Cardiac septum (tissue), 1 donor: Measurements from ENCODE around the gene RIPK4. TPM values are rescaled to one million over a fixed set of nuclear protein-coding genes. Genes with fewer than 3 reads are reported as not detected.
A peak's percentile ranks its signal among the peaks of the same experiment; 100 is the strongest.

Experiments used
- DNase-seq: peaks from one replicate; pipeline ENCODE4 v3.0.0-alpha.2; 2020; ENCODE audit warnings: low spot score
- intact Hi-C: fragments of 100-400 bp; cut with DNase I; formaldehyde crosslinking; loops from one replicate; pipeline ENCODE4 v1.14.0; 2022
- total RNA-seq: library from RNA; stranded (reverse); fragmentation: NEBNext Ultra II Directional; extraction: Animal tissue kit (Norgen Biotek cat#: 25700); gene quantifications from one replicate; pipeline ENCODE4 v1.2.1, GENCODE V29; 2021
- donor health status: DM: no; HTN: no; CAD: no.

Gene RIPK4
- total RNA-seq, 1 donor from 2014 or later: 0.13 TPM

DNA sequence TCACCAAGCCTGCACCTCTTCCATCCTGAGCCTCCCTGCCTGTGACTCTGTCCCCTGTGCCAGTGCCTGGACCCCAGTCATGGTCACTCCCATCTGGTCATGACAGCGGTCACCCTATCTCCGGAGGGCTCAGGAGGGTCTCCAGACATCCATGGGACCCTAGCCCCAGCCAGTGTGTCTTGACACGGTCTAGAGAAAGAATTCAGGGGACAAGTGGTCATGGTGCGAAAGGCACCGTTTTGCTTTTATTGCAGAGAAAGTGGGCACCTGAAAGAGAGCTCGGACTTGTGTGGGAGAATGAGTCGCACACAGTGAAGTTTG lies 4.7 kb upstream of the RIPK4 start:
- intact Hi-C loops: no loop called here
- DNase-seq: no peak

GRCh38 chr21:41770901-41771624 lies 4.2 kb upstream of the RIPK4 start:
- intact Hi-C loops: no loop called here
- no peak for DNase-seq

DNA sequence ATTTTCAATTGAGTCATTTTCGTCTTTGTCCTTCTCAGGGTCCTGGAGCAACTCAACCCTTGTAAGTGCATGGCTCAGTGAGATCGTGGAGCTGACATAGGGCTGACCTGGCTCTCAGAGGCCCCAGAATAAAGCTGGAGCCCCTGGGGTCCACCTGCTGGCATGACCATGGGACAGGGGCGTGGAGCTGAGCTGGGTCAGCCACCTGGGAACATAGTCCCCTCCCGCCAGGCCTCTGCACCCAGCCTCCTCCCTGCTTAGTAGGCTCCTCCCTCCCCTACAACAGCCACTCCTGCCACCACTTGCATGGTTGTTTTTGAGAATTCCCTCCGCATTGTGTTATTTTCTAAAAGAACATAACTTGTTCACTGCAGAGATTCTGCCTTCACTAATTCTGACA lies 3.1 kb upstream of the RIPK4 start:
- DNase-seq: no peak
- intact Hi-C loops: no loop called here

GRCh38 chr21:41769521-41769920 lies 2.7 kb upstream of the RIPK4 start:
- intact Hi-C loops: no loop called here
- no peak for DNase-seq

DNA sequence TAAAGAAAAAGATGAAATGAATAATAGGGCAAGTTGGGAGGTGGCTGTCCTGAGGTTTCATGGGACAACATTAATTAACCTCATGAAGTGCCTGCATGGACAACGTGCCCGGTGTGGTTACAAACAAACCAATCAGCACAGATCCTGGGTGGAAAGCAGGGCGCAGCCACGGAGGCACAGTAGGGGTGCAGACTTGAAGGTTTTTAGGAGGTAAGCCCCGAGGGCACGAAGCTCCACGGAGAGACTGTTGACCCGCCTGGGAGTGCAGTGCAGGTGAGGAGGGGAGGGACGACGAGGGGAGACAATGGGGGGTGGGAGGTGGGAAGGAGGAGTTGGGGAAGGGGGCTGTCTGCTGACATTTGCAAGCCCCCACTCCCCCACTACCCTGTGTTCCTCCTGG lies 2.3 kb upstream of the RIPK4 start:
- intact Hi-C loops: no loop called here
- DNase-seq: no peak

DNA sequence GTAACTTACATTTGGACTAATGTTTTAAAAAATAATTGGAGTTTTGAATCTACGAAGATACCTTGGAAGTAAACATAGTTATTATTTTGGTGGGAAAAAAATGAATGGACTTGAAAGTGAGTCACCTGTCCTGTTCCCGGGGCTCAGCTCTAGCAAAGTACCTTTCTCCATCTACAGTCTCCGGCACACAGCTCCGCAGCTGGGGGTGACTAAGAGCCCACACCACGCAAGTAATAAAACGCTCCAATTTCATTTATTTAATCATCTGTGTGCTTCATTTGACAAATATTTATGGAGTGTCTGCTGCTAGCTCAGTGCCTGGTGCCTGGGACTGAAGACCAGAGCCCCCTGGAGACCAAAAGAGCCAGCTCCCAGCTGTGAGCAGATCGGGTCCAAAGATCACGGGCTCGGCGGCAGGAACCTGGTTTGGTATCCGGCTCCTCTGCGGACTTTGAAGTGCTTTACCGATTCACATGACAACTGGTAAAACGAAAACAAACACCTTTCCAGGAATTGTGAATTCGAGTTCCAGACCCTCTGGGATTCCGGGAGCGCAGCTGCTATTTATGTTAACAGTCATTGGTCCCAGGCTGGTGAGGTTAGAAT lies 1.7 kb upstream of the RIPK4 start:
- no peak for DNase-seq
- intact Hi-C loops: no loop called here

DNA sequence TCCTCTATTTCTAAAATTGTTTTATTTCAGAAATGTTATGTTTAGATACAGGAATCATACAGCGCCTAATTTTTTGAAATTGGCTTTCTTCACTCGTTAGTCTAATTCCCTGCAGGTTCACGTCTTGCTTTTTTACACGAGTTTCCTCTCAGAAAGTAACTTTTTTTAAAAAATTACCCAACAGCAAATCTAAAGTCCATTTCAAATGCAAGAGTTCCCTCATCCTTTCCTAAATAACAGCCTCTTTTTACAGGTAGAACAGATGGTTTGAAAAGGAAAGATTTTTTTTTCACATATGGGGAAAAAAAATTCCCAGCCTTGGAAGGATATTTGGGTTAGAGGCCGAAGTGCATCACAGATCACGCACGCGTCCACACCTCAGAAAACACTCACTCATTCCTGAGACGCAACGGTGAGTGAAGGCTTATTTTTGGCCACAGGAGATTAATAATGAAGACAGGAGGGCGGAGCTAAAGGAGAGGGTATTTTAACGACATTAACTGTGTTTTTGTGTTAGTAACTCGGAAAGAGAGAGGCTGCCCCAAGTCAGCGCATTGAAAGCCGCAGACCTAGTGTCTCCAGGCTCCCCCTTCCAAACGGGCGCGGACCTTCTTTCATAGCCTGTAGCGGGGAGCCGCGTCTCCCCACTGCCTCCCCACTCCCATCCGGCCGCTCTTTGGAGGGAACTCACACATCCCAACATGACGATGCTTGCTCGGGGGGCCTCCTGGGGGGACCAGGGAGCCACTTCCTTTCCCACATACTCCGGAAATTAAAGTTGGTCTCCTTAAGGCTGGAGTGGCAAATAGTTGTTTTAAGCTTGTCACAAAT lies 969 bp upstream of the RIPK4 start:
- intact Hi-C loops: no loop called here
- peak; percentile 29 for DNase-seq

- DNase-seq: peak; percentile 47
- intact Hi-C loops: no loop called here
Observed at GRCh38 chr21:41765973-41766882, 624 bp downstream of the RIPK4 start.

DNA sequence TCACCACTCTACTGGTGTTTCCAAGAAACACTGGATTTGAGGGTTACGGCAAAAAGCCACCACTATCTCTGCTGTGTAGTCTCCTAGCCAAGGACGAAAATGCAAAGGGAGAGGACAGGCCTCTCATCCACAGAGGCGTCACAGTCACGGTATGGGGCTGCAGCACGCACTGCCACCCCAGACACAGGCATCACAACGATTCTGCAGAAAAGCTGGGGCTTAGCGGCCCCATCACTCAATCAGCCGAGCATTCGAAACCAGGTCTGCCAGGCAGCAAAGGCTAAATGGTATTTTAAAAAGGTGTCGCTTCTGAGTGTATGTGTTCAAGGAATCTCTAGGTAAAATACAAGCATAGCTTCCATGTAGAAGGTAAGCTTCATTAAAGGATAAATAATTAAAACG lies 1.4 kb downstream of the RIPK4 start:
- intact Hi-C loops: no loop called here
- no peak for DNase-seq

GRCh38 chr21:41764558-41765419 lies 2.1 kb downstream of the RIPK4 start:
- DNase-seq: no peak
- intact Hi-C loops: no loop called here

- DNase-seq: no peak
- intact Hi-C loops: no loop called here
Observed at GRCh38 chr21:41763996-41764395, 2.9 kb downstream of the RIPK4 start.

GRCh38 chr21:41763398-41763931 lies 3.4 kb downstream of the RIPK4 start:
- intact Hi-C loops: no loop called here
- DNase-seq: no peak

DNA sequence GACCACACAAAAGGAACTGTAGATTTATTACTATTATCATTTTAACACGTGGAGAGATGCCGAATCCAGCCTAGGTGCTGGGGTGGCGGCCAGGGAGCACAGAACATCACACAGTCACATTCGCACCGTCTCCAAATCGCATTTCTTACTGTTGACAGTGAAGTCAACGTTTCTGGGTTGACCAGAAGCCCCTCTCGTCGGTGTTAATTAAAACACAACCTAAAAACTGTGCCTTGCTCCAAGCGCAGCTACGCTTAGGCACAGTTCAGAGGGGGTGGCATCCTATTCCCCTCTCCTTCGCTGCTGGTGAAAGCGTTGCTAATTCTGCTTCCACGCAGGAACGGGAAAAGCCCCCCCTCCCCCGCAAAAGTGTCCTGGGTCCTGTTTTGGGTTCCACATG lies 4.1 kb downstream of the RIPK4 start:
- no peak for DNase-seq
- intact Hi-C loops: no loop called here

GRCh38 chr21:41761934-41762635 lies 4.8 kb downstream of the RIPK4 start:
- peak; percentile 81 for DNase-seq
- intact Hi-C loops: no loop called here

DNA sequence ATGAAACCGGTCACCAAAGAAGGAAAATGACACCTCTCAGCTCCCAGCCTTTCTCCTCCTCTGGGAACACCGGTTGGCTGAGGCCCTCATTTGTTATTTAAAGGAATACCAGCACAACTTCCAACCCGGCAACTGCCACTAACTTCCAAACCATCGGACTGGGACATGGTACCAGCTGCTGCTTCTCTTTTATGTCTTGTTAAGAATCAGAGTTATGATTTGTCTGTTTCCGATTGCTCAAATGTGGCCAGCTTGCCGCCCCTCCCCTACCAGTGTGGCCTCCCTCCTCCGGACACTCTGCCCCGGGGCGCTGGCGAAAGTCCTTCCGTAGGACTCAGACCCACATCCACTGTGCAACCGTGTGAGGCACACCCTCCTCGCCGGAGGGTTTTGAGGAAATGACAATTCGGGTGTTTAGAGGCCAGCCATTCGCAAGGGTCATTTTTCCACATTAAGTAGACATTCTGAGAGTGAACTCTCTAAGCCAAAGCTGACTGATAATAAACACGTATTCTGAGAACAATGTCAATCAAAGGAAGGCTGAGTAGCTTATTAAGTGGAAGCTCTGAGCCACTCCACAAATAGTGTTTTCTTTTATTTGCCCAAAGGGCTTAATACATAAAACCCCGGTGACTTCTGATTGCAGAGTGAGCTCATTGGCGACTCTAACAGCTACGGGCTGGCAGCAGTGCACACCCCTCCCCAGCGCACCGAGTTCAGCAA lies 5.5 kb downstream of the RIPK4 start:
- no peak for DNase-seq
- intact Hi-C loops: no loop called here

DNA sequence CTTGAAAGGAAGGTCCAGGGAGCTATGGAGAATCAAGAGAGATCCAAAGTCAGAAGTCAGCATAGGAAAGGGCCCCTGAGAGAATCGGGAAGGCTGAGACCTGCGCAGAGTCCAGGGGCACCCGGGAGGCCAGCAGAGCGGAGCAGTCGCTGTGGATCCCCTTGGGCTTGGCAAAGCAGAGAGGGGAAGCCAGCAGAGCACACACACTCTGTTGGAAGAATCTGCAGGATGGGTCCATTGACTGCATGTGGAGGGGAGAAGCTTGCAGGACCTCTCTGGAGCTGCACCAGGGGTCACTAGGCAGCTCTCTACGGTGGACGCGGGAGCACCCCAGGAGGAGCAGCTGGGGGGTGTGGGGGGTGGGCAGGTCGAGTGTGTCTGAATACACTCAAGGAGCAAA lies 6.4 kb downstream of the RIPK4 start:
- DNase-seq: no peak
- intact Hi-C loops: no loop called here

GRCh38 chr21:41759926-41760325 lies 6.9 kb downstream of the RIPK4 start:
- no peak for DNase-seq
- intact Hi-C loops: no loop called here
